SK-N-MC (cell line): ENCODE data around the gene IL13RA1.

Experiments used
- EZH2 ChIP-seq: fragments of 200-600 bp; sonication (generic); IDR thresholded peaks from one replicate; pipeline ENCODE4 v1.6.1; 2017; ENCODE audit warnings: antibody characterized with exemption
- POLR2AphosphoS5 ChIP-seq: IDR thresholded peaks from 2 replicates; pipeline ENCODE4 v1.6.1; 2012; ENCODE audit warnings: mild to moderate bottlenecking, low read depth, low read length, borderline replicate concordance

DNA sequence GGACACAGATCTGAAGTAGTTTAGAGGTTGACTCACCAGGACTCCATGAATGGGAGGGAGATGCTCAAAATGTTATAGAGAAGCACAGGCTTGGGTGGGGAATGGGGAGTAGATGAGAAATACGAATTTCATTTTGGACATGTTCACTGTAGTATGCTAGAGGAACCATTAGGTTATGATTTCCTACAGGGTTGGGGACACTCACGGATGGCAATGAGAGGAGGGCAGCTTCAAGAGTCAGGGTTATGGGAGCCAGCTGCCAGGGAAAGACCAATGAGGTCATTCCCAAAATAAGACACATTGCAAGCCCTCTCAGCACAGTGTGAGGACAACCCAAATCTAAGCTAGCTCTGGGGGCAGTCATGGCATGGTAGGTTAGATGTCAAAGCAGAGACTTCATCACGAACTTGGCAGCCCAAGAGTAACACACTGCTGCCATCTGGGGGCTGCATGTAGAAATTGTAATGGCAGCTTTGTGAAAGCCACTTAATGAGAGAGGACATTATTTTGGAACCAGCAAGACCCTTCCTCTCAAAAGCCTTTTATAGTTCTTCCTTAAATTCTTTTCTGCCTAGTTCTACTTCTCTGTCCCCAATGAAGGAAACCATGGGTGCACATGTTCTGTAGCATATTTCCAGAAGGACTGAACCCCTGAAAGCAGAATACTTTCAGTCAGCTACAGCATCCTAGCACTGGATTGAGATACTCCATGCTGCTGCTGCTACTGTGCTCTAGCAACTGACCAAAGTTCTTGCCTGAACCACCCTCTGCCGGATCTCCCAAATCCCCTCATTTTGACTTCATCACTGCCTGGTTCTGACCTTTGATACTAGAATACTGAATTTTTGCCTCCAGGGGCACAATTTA lies 80.0 kb downstream of the IL13RA1 start:
- TF ChIP-seq EZH2 (no peak), POLR2AphosphoS5 (no peak)
